ENCODE results near the gene ENOX1.

DNA sequence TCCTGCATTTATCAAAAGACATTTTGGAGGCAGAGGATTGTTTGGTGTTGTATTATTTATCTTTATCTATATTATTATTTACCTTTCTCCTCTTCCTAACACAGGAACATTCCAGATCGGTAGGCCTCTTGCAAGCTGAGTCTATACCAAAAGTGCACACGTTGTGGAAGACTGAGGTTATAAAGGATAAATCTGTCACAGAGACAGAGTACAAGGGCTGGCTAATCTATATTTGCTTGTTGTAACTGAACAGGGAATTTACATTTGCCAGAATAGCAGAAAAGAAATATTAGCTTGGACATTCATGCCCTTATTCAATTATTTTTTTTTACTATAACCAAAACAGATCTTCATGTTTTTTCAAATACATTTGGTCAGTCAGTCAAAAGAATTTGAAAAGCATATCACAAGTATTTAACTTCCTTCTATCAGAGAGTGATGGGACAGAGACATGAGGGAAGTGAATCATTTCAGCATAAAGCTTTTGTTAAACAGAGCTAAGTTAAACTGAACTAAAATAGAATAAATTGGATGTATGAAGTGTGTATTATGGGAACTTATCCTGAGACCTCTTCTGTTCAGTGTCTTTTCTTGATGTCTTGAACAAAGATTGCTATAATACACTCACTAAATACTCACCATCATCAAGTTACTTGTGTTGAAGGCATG is 410.8 kb downstream of the ENOX1 start:
- TF ChIP-seq, protein P1, sequence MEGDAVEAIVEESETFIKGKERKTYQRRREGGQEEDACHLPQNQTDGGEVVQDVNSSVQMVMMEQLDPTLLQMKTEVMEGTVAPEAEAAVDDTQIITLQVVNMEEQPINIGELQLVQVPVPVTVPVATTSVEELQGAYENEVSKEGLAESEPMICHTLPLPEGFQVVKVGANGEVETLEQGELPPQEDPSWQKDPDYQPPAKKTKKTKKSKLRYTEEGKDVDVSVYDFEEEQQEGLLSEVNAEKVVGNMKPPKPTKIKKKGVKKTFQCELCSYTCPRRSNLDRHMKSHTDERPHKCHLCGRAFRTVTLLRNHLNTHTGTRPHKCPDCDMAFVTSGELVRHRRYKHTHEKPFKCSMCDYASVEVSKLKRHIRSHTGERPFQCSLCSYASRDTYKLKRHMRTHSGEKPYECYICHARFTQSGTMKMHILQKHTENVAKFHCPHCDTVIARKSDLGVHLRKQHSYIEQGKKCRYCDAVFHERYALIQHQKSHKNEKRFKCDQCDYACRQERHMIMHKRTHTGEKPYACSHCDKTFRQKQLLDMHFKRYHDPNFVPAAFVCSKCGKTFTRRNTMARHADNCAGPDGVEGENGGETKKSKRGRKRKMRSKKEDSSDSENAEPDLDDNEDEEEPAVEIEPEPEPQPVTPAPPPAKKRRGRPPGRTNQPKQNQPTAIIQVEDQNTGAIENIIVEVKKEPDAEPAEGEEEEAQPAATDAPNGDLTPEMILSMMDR (conservative IDR thresholded peaks at IDR 0.05), result no peak
- no peak for TF ChIP-seq EZH2 (IDR thresholded peaks at IDR 0.05; ENCODE audit: low read depth)
